Renal pelvis (tissue), 3 donors: ENCODE data around the gene PDIA5. TPM values are rescaled to one million over a fixed set of nuclear protein-coding genes. Genes with fewer than 3 reads are reported as not detected.

Experiments
- polyA plus RNA-seq, 3 donors: library from polyadenylated mRNA; unstranded; fragments of 120-200 nt; gene quantifications; one replicate each; pipeline ENCODE4 v1.2.1, GENCODE V29; 2013; ENCODE audit not compliant: insufficient read length in 3 of 3

PDIA5 gene
- polyA plus RNA-seq, 3 donors = 25.2 to 30.4 (median 25.9) TPM

Other genes starting within 250 kb of the PDIA5 start
- 10 to 100 TPM; 25.2 to 30.7 (median 28.6) TPM for gene SEMA5B, start 39.3 kb upstream of the PDIA5 start, polyA plus RNA-seq
- gene SEC22A, start 134.9 kb downstream of the PDIA5 start, polyA plus RNA-seq = 10 to 100 TPM; 23.9 to 29.0 (median 24.8) TPM